ENCODE measurements around the gene GPSM3.
"Not testable (repeated sequence)": the region's sequence is repeated elsewhere in the genome, so short reads cannot be mapped to it uniquely, and the experiment has no call there.

The GPSM3 gene

DNA sequence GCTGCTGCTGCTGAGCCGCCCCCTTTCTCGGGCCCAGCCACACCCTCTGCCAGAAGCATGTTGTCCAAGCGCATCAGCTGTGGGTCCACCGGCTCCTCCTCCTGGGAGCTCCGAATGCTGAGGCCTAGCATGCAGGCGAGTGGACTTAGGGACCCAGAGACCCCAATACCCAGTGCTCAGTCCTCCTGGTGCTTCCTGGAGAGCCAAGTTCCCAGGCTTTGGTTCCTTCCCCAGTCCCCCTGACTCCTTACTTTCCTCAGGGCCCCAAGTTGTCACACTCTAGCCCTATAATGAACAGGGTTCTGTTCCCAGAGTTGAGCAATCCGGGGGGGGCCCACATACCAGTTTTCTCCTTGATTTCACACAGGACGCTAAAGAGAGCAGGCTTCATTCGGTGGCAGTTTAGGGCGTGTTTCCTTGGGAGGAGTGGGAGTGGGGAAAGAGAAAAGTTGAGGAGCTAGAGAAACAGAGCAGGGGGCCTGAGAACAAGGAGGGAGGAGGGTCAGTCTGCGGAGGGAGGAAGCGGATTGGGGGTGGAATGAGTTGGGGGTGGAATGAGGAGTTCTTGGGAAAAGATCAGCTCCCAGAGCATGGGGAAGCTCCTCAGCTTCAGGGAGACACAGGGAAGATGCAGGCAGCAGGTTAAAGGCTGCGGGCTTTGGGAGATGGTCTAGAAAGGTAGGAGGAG, 3.9 kb downstream of the GPSM3 start:
- H3K4me3 ChIP-seq (ENCODE audit: severe bottlenecking): peak overlapping the region; percentile 70
- H3K27me3 ChIP-seq (ENCODE audit: insufficient read depth, poor library complexity, severe bottlenecking): no peaks in the 10 kb centered on the region
- peak overlapping the region; percentile 81 for H3K27ac ChIP-seq (ENCODE audit: poor library complexity, severe bottlenecking)
- H3K36me3 ChIP-seq (ENCODE audit: low read depth): peaks cover 28% of the 10 kb centered on the region
- ATAC-seq (ENCODE audit: low read depth): no peak
- no peaks in the 10 kb centered on the region for H3K9me3 ChIP-seq (ENCODE audit: severe bottlenecking)
- peaks cover 9% of the 10 kb centered on the region for H3K4me1 ChIP-seq (ENCODE audit: insufficient read depth, poor library complexity, severe bottlenecking)
- TF ChIP-seq CTCF (IDR thresholded peaks at IDR 0.05; ENCODE audit: poor library complexity, severe bottlenecking): no peak
- DNase-seq (ENCODE audit: low spot score): no peak

GRCh38 chr6:32187725-32188380, 4.6 kb downstream of the GPSM3 start:
- Histone ChIP-seq H3K27ac (ENCODE audit: poor library complexity, severe bottlenecking) (peak overlapping the region; percentile 81), H3K36me3 (ENCODE audit: low read depth) (peaks cover 34% of the 10 kb centered on the region)
- not testable (repeated sequence) for ATAC-seq (ENCODE audit: low read depth); H3K4me1 ChIP-seq (ENCODE audit: insufficient read depth, poor library complexity, severe bottlenecking); H3K9me3 ChIP-seq (ENCODE audit: severe bottlenecking); H3K27me3 ChIP-seq (ENCODE audit: insufficient read depth, poor library complexity, severe bottlenecking); DNase-seq (ENCODE audit: low spot score); H3K4me3 ChIP-seq (ENCODE audit: severe bottlenecking)

- H3K36me3 ChIP-seq (ENCODE audit: low read depth): peaks cover 34% of the 10 kb centered on the region
- H3K4me3 ChIP-seq (ENCODE audit: severe bottlenecking): no peak overlapping the region
- peaks cover 4% of the 10 kb centered on the region for H3K4me1 ChIP-seq (ENCODE audit: insufficient read depth, poor library complexity, severe bottlenecking)
- no peaks in the 10 kb centered on the region for H3K27me3 ChIP-seq (ENCODE audit: insufficient read depth, poor library complexity, severe bottlenecking)
- no peaks in the 10 kb centered on the region for H3K9me3 ChIP-seq (ENCODE audit: severe bottlenecking)
- H3K27ac ChIP-seq (ENCODE audit: poor library complexity, severe bottlenecking): peak overlapping the region; percentile 25
- no peak for TF ChIP-seq CTCF (IDR thresholded peaks at IDR 0.05; ENCODE audit: poor library complexity, severe bottlenecking)
- DNase-seq (ENCODE audit: low spot score) (no peak), ATAC-seq (ENCODE audit: low read depth) (no peak)
Observed at GRCh38 chr6:32187009-32187709, 5.3 kb downstream of the GPSM3 start.

- not testable (repeated sequence) for H3K4me3 ChIP-seq (ENCODE audit: severe bottlenecking); ATAC-seq (ENCODE audit: low read depth); H3K9me3 ChIP-seq (ENCODE audit: severe bottlenecking); H3K4me1 ChIP-seq (ENCODE audit: insufficient read depth, poor library complexity, severe bottlenecking); DNase-seq (ENCODE audit: low spot score); H3K27me3 ChIP-seq (ENCODE audit: insufficient read depth, poor library complexity, severe bottlenecking)
- Histone ChIP-seq H3K27ac (ENCODE audit: poor library complexity, severe bottlenecking) (peak overlapping the region; percentile 25), H3K36me3 (ENCODE audit: low read depth) (peaks cover 35% of the 10 kb centered on the region)
Observed at GRCh38 chr6:32186151-32186840, 6.1 kb downstream of the GPSM3 start.

DNA sequence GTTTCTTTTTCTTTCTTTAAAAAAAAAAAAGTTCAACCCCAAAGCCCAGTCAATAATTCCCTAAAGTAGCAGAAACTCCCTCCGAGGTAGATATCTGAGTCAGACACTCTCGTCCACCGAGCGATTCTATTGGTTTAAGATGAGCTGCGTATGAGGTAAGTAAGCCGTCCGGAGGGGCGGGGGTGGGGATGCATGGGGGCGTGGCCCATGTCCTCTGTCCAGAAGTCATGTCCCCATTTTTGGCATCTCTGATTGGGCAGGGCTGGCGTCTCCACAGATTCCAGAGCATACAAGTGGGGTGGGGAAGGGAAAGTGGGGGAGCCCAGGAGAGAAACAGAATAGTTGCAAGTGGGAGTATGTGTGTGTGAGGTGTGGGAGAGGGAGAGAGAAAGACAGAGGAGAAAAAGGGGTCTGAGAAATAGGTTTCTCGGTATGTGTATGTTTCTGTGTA, 6.7 kb downstream of the GPSM3 start:
- not testable (repeated sequence) for H3K4me3 ChIP-seq (ENCODE audit: severe bottlenecking); H3K4me1 ChIP-seq (ENCODE audit: insufficient read depth, poor library complexity, severe bottlenecking); H3K9me3 ChIP-seq (ENCODE audit: severe bottlenecking); DNase-seq (ENCODE audit: low spot score); H3K27me3 ChIP-seq (ENCODE audit: insufficient read depth, poor library complexity, severe bottlenecking)
- peak overlapping the region; percentile 25 for H3K27ac ChIP-seq (ENCODE audit: poor library complexity, severe bottlenecking)
- ATAC-seq (ENCODE audit: low read depth): peak; percentile 83
- H3K36me3 ChIP-seq (ENCODE audit: low read depth): peaks cover 41% of the 10 kb centered on the region

DNA sequence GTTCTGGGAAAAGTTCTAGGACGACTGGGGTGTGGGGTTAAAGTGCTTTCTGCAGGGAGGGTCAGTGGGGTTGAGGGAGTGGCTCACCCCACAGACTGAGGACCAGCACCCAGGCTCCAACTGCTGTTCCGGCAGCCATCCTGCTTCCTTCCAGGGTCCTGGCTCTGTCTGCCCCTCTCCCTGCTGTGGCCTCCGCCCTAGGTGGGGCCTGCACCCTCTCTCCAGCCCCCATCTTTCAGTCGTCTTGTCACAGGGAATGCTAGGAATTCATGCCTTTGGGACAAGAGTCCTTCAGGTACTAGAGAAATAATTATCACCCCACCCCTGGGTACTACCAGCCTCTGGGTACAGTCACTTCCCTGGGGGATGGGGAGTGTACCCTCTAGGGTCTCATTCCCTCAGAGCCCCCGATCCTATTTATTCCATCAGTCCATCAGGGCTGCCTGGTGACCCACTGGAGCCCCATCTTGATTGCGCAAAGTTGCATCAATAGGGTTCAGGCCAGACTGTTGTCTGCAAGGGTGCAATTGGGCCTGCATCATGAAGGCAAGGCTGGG, 8.3 kb downstream of the GPSM3 start, which contains the start of gene AGER:
Gene AGER, minus strand, starts transcription at position 170 of the 557 bp plus-strand sequence. Its CDS starts 31 bp downstream, at position 139.
- H3K4me1 ChIP-seq (ENCODE audit: insufficient read depth, poor library complexity, severe bottlenecking): peaks cover 4% of the 10 kb centered on the region
- no peak within 1 kb of the TSS for H3K4me3 ChIP-seq (ENCODE audit: severe bottlenecking)
- ATAC-seq (ENCODE audit: low read depth) (no peak), DNase-seq (ENCODE audit: low spot score) (no peak)
- peaks cover 43% of the 10 kb centered on the region for H3K36me3 ChIP-seq (ENCODE audit: low read depth)
- H3K27ac ChIP-seq (ENCODE audit: poor library complexity, severe bottlenecking): no peak within 1 kb of the TSS
- no peak for TF ChIP-seq CTCF (IDR thresholded peaks at IDR 0.05; ENCODE audit: poor library complexity, severe bottlenecking)
- H3K9me3 ChIP-seq (ENCODE audit: severe bottlenecking): no peaks in the 10 kb centered on the region
- no peaks in the 10 kb centered on the region for H3K27me3 ChIP-seq (ENCODE audit: insufficient read depth, poor library complexity, severe bottlenecking)

Data from RWPE2 (cell line).